IPS-18a (cell line): Measurements from ENCODE around the gene HDHD3.
"Not testable (repeated sequence)": the region's sequence is repeated elsewhere in the genome, so short reads cannot be mapped to it uniquely, and the experiment has no call there.

ENCODE experiments used
- H3K27ac ChIP-seq: one replicate; pipeline ENCODE4 v1.5.1; 2013; ENCODE audit warnings: low read length
- H3K27me3 ChIP-seq: one replicate; pipeline ENCODE4 v1.6.1; 2013; ENCODE audit warnings: mild to moderate bottlenecking, low read length; ENCODE audit not compliant: control insufficient read depth, insufficient read depth
- H3K36me3 ChIP-seq: one replicate; pipeline ENCODE4 v1.6.1; 2013; ENCODE audit warnings: low read depth, low read length; ENCODE audit not compliant: control insufficient read depth
- H3K4me1 ChIP-seq: one replicate; pipeline ENCODE4 v1.6.1; 2013; ENCODE audit warnings: low read depth, low read length; ENCODE audit not compliant: control insufficient read depth
- H3K4me3 ChIP-seq: one replicate; pipeline ENCODE4 v1.5.1; 2013; ENCODE audit warnings: low read length
- H3K9ac ChIP-seq: one replicate; pipeline ENCODE4 v1.6.1; 2013; ENCODE audit warnings: mild to moderate bottlenecking, low read length, moderate library complexity
- H3K9me3 ChIP-seq: one replicate; pipeline ENCODE4 v1.6.1; 2013; ENCODE audit warnings: low read depth, low read length; ENCODE audit not compliant: control insufficient read depth

Gene HDHD3

DNA sequence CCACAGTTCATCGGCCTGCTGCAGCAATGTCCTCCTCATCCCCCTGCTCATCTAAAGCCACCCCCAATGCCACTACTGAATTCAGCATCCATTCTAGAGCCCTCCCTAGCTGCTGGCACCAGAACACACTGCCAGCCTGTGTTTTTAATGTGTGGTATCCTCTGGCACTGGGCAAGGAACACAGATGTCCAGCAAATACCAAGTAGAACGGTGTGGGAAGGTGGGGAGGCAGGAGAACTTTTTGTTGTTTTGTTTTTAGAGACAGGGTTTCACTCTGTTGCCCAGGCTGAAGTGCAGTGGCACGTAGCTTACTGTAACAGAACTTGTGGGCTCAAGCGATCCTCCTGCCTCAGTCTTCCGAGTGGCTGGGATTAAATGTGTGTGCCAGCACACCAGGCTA, 4.7 kb downstream of the HDHD3 start:
- no peaks in the 10 kb centered on the region for H3K4me1 ChIP-seq
- H3K4me3 ChIP-seq: no peak overlapping the region
- H3K9me3 ChIP-seq: no peaks in the 10 kb centered on the region
- H3K9ac ChIP-seq: no peak overlapping the region
- H3K27ac ChIP-seq: no peak overlapping the region
- no peaks in the 10 kb centered on the region for H3K27me3 ChIP-seq
- no peaks in the 10 kb centered on the region for H3K36me3 ChIP-seq

DNA sequence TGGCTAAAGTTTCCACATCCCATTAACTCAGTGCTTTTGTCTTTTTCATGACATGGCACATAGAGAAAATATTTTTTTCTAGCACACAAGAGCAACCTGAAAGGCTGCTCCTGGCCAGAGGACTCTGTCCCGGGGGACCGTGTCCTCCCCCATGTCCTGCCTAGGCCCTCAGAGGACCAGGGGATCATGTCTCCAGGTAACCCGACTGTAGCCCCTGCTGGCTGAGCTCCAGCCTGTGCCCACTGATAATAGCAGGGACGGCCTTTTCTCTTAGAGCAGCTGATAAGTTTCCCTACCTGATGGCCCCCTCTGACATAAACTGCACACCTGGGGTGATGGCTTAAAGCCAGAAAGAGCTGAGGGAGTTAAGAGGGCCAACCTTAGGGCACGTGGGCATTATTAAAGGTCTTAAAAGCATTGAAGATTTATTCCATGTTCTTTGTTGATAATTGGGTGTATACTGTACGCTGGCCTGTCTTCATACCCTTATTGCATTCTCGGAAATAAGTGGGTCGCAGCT, 5.9 kb downstream of the HDHD3 start:
- H3K27me3 ChIP-seq: no peaks in the 10 kb centered on the region
- H3K9ac ChIP-seq: no peak overlapping the region
- no peaks in the 10 kb centered on the region for H3K4me1 ChIP-seq
- H3K27ac ChIP-seq: no peak overlapping the region
- H3K9me3 ChIP-seq: no peaks in the 10 kb centered on the region
- H3K4me3 ChIP-seq: no peak overlapping the region
- H3K36me3 ChIP-seq: no peaks in the 10 kb centered on the region

DNA sequence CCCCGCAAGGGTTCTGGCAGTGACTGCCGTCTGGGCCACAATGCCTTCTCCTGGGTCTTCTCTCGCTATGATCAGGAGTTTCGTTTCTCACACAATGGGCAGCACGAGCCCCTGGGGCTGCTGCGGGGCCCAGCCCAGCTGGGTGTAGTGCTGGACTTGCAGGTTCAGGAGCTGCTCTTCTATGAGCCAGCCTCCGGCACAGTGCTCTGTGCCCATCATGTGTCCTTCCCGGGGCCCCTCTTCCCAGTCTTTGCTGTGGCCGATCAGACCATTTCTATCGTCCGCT, 7.0 kb downstream of the HDHD3 start:
- Histone ChIP-seq H3K27ac (no peak overlapping the region), H3K9me3 (no peaks in the 10 kb centered on the region), H3K4me3 (no peak overlapping the region), H3K36me3 (no peaks in the 10 kb centered on the region), H3K4me1 (no peaks in the 10 kb centered on the region), H3K9ac (no peak overlapping the region), H3K27me3 (no peaks in the 10 kb centered on the region)

GRCh38 chr9:113368982-113369854, 7.6 kb downstream of the HDHD3 start:
- H3K27ac ChIP-seq: no peak overlapping the region
- no peak overlapping the region for H3K4me3 ChIP-seq
- no peaks in the 10 kb centered on the region for H3K4me1 ChIP-seq
- no peaks in the 10 kb centered on the region for H3K27me3 ChIP-seq
- H3K36me3 ChIP-seq: no peaks in the 10 kb centered on the region
- no peak overlapping the region for H3K9ac ChIP-seq
- no peaks in the 10 kb centered on the region for H3K9me3 ChIP-seq

GRCh38 chr9:113368348-113368981, 8.3 kb downstream of the HDHD3 start:
- no peak overlapping the region for H3K9ac ChIP-seq
- no peaks in the 10 kb centered on the region for H3K27me3 ChIP-seq
- no peaks in the 10 kb centered on the region for H3K9me3 ChIP-seq
- H3K4me1 ChIP-seq: no peaks in the 10 kb centered on the region
- no peaks in the 10 kb centered on the region for H3K36me3 ChIP-seq
- no peak overlapping the region for H3K27ac ChIP-seq
- H3K4me3 ChIP-seq: no peak overlapping the region

- not testable (repeated sequence) for H3K9ac ChIP-seq, H3K27me3 ChIP-seq, H3K4me1 ChIP-seq, H3K4me3 ChIP-seq, H3K9me3 ChIP-seq, H3K27ac ChIP-seq, H3K36me3 ChIP-seq
These were observed 11.1 kb downstream of the HDHD3 start for GRCh38 chr9:113365652-113366051.

DNA sequence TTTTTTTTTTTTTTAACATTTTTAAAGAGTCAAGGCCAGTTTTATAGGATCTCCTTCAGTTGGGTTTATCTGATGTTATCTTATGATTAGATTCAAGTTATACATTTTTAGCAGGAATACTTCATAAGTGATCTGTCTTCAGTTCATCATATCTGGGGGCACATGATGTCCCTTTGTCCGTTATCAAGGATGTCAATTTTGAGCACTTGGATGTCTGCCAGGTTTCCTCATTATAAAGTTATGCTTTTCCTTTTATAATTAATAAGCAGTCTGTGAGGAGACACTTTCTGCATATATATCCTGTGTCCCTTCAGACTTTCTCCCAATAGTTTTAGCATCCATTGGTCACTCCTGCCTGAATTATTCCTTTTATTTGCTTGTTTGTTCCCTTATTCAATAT, 11.8 kb downstream of the HDHD3 start:
- H3K27ac ChIP-seq: no peak overlapping the region
- no peak overlapping the region for H3K9ac ChIP-seq

GRCh38 chr9:113363336-113363735, 13.4 kb downstream of the HDHD3 start:
- H3K36me3 ChIP-seq: peaks cover 3% of the 10 kb centered on the region
- no peak overlapping the region for H3K27ac ChIP-seq
- peaks cover 8% of the 10 kb centered on the region for H3K4me1 ChIP-seq
- H3K4me3 ChIP-seq: no peak overlapping the region
- H3K27me3 ChIP-seq: no peaks in the 10 kb centered on the region
- H3K9ac ChIP-seq: no peak overlapping the region
- H3K9me3 ChIP-seq: no peaks in the 10 kb centered on the region

More for the DNA sequence above, 11.8 kb downstream of the HDHD3 start:
- no peak overlapping the region for H3K4me3 ChIP-seq
- H3K36me3 ChIP-seq: no peaks in the 10 kb centered on the region
- H3K27me3 ChIP-seq: no peaks in the 10 kb centered on the region
- peaks cover 8% of the 10 kb centered on the region for H3K4me1 ChIP-seq
- no peaks in the 10 kb centered on the region for H3K9me3 ChIP-seq

- Histone ChIP-seq H3K27me3 (no peaks in the 10 kb centered on the region), H3K9ac (no peak overlapping the region), H3K9me3 (no peaks in the 10 kb centered on the region), H3K27ac (no peak overlapping the region), H3K4me1 (peaks cover 8% of the 10 kb centered on the region), H3K36me3 (peaks cover 3% of the 10 kb centered on the region), H3K4me3 (no peak overlapping the region)
These were observed 15.3 kb downstream of the HDHD3 start for GRCh38 chr9:113361304-113362018.

DNA sequence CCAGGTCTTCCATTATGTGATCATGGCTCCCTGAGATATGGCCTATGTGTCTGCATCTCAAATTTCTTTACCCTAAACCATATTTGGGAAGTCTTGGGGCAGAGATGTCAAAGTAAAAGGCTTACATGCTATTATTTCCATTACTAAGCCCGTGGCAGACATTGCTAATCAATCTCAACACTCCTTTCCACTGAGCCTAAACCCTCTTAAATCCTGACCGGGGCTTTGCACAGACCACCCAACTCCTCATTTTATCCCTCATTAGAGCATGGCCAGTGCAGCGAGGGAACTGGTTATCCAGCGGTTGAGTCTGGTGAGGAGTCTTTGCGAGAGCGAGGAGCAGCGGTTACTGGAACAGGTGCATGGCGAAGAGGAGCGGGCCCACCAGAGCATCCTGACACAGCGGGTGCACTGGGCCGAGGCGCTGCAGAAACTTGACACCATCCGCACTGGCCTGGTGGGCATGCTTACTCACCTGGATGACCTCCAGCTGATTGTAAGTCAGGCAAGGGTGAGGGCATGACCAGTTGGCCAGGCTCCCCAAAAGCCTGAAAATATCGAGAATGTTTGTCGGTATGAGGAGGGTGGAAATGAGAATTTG, 16.4 kb downstream of the HDHD3 start:
- H3K27ac ChIP-seq: no peak overlapping the region
- no peaks in the 10 kb centered on the region for H3K27me3 ChIP-seq
- no peak overlapping the region for H3K4me3 ChIP-seq
- no peak overlapping the region for H3K9ac ChIP-seq
- peaks cover 8% of the 10 kb centered on the region for H3K4me1 ChIP-seq
- peaks cover 3% of the 10 kb centered on the region for H3K36me3 ChIP-seq
- no peaks in the 10 kb centered on the region for H3K9me3 ChIP-seq

DNA sequence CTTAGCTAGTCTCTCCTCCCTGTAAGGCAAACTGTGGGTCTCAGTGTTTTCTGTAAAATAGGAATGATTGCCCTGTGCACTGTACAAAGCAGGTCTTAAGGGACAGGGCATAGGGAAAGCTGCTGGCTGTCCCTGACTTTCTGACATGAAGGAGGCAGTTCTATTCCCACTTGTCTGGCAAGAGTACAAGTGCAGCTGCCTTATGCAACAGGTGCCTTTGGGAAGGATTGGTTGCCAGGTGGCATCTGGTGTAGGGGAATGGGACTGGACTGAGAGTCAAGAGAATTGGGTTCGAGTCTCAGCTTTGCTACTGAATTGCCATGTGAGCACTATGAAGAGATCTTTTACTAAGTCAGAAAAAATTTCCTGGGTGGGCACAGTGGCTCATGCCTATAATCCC, 17.4 kb downstream of the HDHD3 start:
- H3K9ac ChIP-seq: no peak overlapping the region
- peaks cover 8% of the 10 kb centered on the region for H3K4me1 ChIP-seq
- no peak overlapping the region for H3K27ac ChIP-seq
- H3K4me3 ChIP-seq: no peak overlapping the region
- H3K9me3 ChIP-seq: no peaks in the 10 kb centered on the region
- no peaks in the 10 kb centered on the region for H3K27me3 ChIP-seq
- peaks cover 3% of the 10 kb centered on the region for H3K36me3 ChIP-seq
